ENCODE results near the gene INO80. TPM values are rescaled to one million over a fixed set of nuclear protein-coding genes. Genes with fewer than 3 reads are reported as not detected.

Gene INO80
- polyA plus RNA-seq, 1 experiment, result 5.3 TPM

DNA sequence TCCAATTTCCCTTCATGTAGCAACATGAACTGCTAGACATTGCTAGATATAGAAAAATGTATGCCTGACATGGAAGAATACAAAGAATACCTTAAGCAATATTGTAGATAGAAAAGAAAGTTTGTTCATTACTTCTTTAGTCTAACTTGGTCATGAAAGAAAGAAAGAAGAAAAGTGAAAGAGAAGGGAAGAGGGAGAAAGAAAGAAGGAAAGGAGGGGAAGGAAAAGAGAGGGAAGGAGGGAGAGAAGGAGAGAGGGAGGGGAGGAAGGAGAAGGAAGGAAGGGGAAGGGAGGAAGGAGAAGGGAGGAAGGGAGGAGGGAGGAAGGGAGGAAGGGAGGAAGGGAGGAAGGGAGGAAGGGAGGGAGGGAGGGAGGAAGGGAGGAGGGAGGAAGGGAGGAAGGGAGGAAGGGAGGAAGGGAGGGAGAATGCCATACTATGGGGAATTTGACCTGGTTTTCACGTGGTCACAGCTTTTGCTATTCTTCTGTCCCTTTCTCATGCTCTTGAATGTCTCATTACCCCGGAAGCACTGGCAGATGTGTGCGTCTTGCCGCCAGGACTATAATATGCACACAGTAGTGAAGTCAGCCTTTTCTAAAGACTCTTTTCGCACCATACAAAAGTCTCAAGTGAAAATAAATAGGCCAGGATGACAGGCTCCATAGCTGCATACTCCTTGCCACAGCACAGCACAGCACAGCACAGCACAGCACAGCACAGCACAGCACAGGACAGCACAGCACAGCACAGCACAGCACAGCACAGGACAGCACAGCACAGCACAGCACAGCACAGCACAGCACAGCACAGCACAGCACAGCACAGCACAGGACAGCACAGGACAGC, 84.6 kb downstream of the INO80 start:
- no peak overlapping the region for H3K27ac ChIP-seq (ENCODE audit: low read depth, low read length)
- no peak overlapping the region for H3K4me3 ChIP-seq (ENCODE audit: low read depth, low read length)
- CTCF ChIA-PET, result interaction anchor here (0.6 to 1.2 kb wide), 2 partner anchors 9 to 12 kb away, joined by 3 read pairs; no protein-coding TSS in a partner anchor
- TF ChIP-seq, protein P1, sequence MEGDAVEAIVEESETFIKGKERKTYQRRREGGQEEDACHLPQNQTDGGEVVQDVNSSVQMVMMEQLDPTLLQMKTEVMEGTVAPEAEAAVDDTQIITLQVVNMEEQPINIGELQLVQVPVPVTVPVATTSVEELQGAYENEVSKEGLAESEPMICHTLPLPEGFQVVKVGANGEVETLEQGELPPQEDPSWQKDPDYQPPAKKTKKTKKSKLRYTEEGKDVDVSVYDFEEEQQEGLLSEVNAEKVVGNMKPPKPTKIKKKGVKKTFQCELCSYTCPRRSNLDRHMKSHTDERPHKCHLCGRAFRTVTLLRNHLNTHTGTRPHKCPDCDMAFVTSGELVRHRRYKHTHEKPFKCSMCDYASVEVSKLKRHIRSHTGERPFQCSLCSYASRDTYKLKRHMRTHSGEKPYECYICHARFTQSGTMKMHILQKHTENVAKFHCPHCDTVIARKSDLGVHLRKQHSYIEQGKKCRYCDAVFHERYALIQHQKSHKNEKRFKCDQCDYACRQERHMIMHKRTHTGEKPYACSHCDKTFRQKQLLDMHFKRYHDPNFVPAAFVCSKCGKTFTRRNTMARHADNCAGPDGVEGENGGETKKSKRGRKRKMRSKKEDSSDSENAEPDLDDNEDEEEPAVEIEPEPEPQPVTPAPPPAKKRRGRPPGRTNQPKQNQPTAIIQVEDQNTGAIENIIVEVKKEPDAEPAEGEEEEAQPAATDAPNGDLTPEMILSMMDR (IDR thresholded peaks at IDR 0.05; ENCODE audit: low read depth, low read length), result no peak
- DNase-seq (ENCODE audit: low read depth, low spot score), result no peak
- POLR2A ChIA-PET, result interaction anchor here (0.6 to 1.0 kb wide), 2 partner anchors 79 to 184 kb away, joined by 3 to 4 read pairs; partner anchors contain the start of gene CHAC1
- H3K27me3 ChIP-seq (ENCODE audit: control insufficient read depth, insufficient read depth, low read length), result no peaks in the 10 kb centered on the region
- H3K9me3 ChIP-seq (ENCODE audit: control insufficient read depth, insufficient read depth, low read length), result no peaks in the 10 kb centered on the region

DNA sequence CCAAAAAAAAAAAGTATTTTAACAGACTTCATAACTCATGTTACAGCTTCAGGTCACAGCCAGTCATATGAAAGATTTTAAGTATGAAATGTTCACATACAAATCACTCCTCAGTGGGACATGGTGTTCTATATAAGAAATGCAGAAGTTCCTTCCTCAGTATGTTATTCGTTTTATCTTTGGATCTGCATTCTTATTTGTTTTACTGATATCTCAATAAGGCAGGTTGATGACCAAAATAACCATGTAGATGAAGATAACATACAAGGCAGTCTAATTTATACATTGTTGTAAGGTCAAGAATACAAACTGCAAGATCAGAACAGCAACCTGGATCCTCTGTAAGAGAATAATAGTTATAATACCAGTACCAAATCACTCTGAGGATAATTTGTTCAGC, 87.2 kb downstream of the INO80 start:
- no peak overlapping the region for H3K27ac ChIP-seq (ENCODE audit: low read depth, low read length)
- ChIA-PET POLR2A (no interaction called here), CTCF (interaction anchor here (0.7 to 1.0 kb wide), 3 partner anchors 87 to 155 kb away, joined by 3 to 4 read pairs (median 4); no protein-coding TSS in a partner anchor)
- no peaks in the 10 kb centered on the region for H3K27me3 ChIP-seq (ENCODE audit: control insufficient read depth, insufficient read depth, low read length)
- TF ChIP-seq, protein P1 (IDR thresholded peaks at IDR 0.05; ENCODE audit: low read depth, low read length), result no peak
- no peak for DNase-seq (ENCODE audit: low read depth, low spot score)
- H3K9me3 ChIP-seq (ENCODE audit: control insufficient read depth, insufficient read depth, low read length), result no peaks in the 10 kb centered on the region
- no peak overlapping the region for H3K4me3 ChIP-seq (ENCODE audit: low read depth, low read length)

DNA sequence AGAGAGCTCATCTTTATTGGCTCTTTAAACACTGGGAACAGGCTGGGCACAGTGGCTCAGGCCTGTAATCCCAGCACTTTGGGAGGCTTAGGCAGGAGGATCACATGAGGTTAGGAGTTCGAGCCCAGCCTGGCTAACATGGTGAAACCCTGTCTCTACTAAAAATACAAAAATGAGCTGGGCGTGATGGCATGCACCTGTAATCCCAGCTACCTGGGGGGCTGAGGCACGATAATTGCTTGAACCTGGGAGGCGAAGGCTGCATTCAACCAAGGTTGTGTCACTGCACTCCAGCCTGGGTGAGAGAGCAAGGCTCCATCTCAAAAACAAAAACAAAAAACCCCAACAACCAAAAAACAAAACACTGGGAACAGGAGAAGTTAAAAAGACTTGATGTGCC, 90.7 kb downstream of the INO80 start:
- H3K27ac ChIP-seq (ENCODE audit: low read depth, low read length), result no peak overlapping the region
- H3K27me3 ChIP-seq (ENCODE audit: control insufficient read depth, insufficient read depth, low read length), result no peaks in the 10 kb centered on the region
- TF ChIP-seq, protein P1 (IDR thresholded peaks at IDR 0.05; ENCODE audit: low read depth, low read length), result no peak
- no peak overlapping the region for H3K4me3 ChIP-seq (ENCODE audit: low read depth, low read length)
- no peak for DNase-seq (ENCODE audit: low read depth, low spot score)
- no peaks in the 10 kb centered on the region for H3K9me3 ChIP-seq (ENCODE audit: control insufficient read depth, insufficient read depth, low read length)
- ChIA-PET CTCF (interaction anchor here (1.3 to 9.6 kb wide), 5 partner anchors 42 to 160 kb away, joined by 3 to 202 read pairs (median 27); no protein-coding TSS in a partner anchor), POLR2A (interaction anchor here (1.3 kb wide), 2 partner anchors 12 to 18 kb away, joined by 3 to 4 read pairs; no protein-coding TSS in a partner anchor)

DNA sequence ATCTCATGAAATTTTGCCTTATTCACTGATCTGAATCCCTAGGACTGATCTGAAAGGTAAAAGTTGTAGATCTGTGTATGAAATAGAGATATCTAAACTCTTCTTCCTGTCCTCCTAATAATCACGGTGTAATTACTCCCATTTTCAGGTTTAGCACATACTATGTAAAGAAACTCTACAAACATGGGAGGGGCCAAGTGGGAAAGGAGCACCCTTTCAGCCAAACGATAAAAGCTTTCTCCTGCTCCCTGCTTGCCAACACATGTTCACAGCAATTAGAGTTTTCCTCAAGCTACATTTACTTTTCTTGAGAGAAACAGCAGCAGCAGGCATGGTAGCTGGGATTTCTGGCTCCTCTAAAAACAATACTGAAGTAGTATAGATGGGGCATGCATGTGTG, 91.2 kb downstream of the INO80 start:
- CTCF ChIA-PET, result interaction anchor here (1.3 to 9.6 kb wide), 5 partner anchors 42 to 160 kb away, joined by 3 to 202 read pairs (median 27); no protein-coding TSS in a partner anchor
- no peaks in the 10 kb centered on the region for H3K9me3 ChIP-seq (ENCODE audit: control insufficient read depth, insufficient read depth, low read length)
- TF ChIP-seq, protein P1 (IDR thresholded peaks at IDR 0.05; ENCODE audit: low read depth, low read length), result no peak
- H3K27ac ChIP-seq (ENCODE audit: low read depth, low read length), result peak overlapping the region; percentile 47
- no peak for DNase-seq (ENCODE audit: low read depth, low spot score)
- POLR2A ChIA-PET, result interaction anchor here (1.0 to 1.3 kb wide), 3 partner anchors 11 to 33 kb away, joined by 3 to 4 read pairs (median 3); no protein-coding TSS in a partner anchor
- no peaks in the 10 kb centered on the region for H3K27me3 ChIP-seq (ENCODE audit: control insufficient read depth, insufficient read depth, low read length)
- no peak overlapping the region for H3K4me3 ChIP-seq (ENCODE audit: low read depth, low read length)

All from AG04450 (cell line).